ENCODE data around the gene VKORC1L1. TPM values are rescaled to one million over a fixed set of nuclear protein-coding genes. Genes with fewer than 3 reads are reported as not detected.
A peak's percentile ranks its signal among the peaks of the same experiment; 100 is the strongest.

Gene VKORC1L1
- total and polyA plus RNA-seq, 9 of the 15 experiments (the other 6 are each of a cell fraction or from before 2014, with no cell fraction given) = 6.8 to 36.5 (median 19.3) TPM

GRCh38 chr7:65981965-65982792 lies 109.3 kb downstream of the VKORC1L1 start, which contains the start of gene GUSB (continued):
- 0 out of 2 replicates have a peak, but pooled peaks have one; percentile 35 for TF ChIP-seq REST (IDR thresholded peaks at IDR 0.05; ENCODE audit: borderline replicate concordance)
- TF ChIP-seq REST (CRISPR knock-in tag; IDR thresholded peaks at IDR 0.05; ENCODE audit: low read depth) = 0 out of 2 replicates have a peak, but pooled peaks have one; percentile 42
- no peak for TF ChIP-seq ZNF77 (CRISPR knock-in tag; IDR thresholded peaks at IDR 0.05)
- TF ChIP-seq NR2C2 (CRISPR knock-in tag; IDR thresholded peaks at IDR 0.05) = peak; percentile 91
- peak; percentile 96 for TF ChIP-seq NR2C2 (tag; IDR thresholded peaks at IDR 0.05)
- peak; percentile 95 for TF ChIP-seq EP400 (IDR thresholded peaks at IDR 0.05)
- no peak for TF ChIP-seq ZNF696 (CRISPR knock-in tag; conservative IDR thresholded peaks at IDR 0.05)
- TF ChIP-seq E4F1 (CRISPR knock-in tag; IDR thresholded peaks at IDR 0.05; ENCODE audit: borderline replicate concordance) = peak; percentile 100
- TF ChIP-seq RBM22 (IDR thresholded peaks at IDR 0.05; ENCODE audit: low read depth, low read length, poor library complexity, severe bottlenecking) = peak; percentile 80
- no peak for TF ChIP-seq ZC3H4 (CRISPR knock-in tag; IDR thresholded peaks at IDR 0.05; ENCODE audit: borderline replicate concordance)
- TF ChIP-seq ZFP91 (CRISPR knock-in tag; IDR thresholded peaks at IDR 0.05) = no peak
- no peak for TF ChIP-seq TFAM (CRISPR knock-in tag; conservative IDR thresholded peaks at IDR 0.05)
- TF ChIP-seq FOXO4 (CRISPR knock-in tag; IDR thresholded peaks at IDR 0.05) = 0 out of 2 replicates have a peak, but pooled peaks have one; percentile 28
